ENCODE measurements around the gene UBXN2A. TPM values are rescaled to one million over a fixed set of nuclear protein-coding genes. Genes with fewer than 3 reads are reported as not detected.

UBXN2A gene
- total and polyA plus RNA-seq, 2 of the 8 experiments (the other 6 are each of a cell fraction or from before 2014, with no cell fraction given) = 3.6 to 20.4 TPM

DNA sequence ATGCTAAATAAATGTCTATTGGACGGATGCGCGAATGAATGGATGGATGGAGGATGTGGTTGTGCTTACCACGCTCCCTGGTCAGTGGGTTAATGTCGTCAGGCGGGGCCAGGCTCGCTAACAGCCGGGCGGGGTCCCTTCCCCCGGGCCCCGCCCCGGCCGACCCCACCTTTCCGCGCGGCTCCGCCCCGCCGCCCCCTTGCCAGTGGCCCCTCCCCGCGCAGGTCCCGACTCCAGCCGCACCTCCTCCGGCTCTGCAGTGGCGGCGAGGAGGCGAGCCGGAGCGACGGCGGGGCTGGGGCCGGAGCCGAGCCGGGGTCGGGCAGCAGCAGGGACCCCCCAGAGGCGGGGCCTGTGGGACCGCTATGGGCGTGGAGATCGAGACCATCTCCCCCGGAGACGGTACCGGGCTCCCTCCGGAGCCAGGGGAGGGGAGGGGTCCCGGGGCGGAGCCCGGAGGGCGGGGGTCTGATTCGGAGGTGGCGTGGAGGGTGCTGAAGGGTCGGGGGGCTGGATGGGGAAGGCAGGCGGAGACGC is 109.3 kb downstream of the UBXN2A start, which contains the start of gene FKBP1B:
FKBP1B (plus strand) TSS at position 257 of the 537 bp plus-strand sequence; CDS start at position 366, 109 bp downstream.
- Histone ChIP-seq H3K4me2 (ENCODE audit: insufficient read depth in 1 of 2, low read depth in 2 of 2, low read length in 2 of 2) (peak within 1 kb of the TSS; percentile 88 to 91), H4K91ac (replicated peaks; ENCODE audit: insufficient read length, low read length) (no peak within 1 kb of the TSS), H3K23me2 (ENCODE audit: low read depth, low read length) (peaks cover 5% of the 10 kb centered on the region; the same call in 1 of the 2 replicates), H3K27ac (ENCODE audit: low read depth, low read length) (no peak within 1 kb of the TSS), H4K8ac (ENCODE audit: extremely low read depth, insufficient read depth, low read length) (peak within 1 kb of the TSS; percentile 75; the same call in 1 of the 2 replicates), H2BK20ac (ENCODE audit: low read length) (no peak within 1 kb of the TSS), H4K20me1 (replicated peaks in 1 of 2; ENCODE audit: control insufficient read depth in 1 of 2, insufficient read depth in 2 of 2, low read length in 2 of 2) (peaks cover 0 to 3% of the 10 kb centered on the region in 2 experiments), H2AFZ (ENCODE audit: low read length) (peak within 1 kb of the TSS; percentile 74; the same call in 1 of the 2 replicates), H3K4me3 (ENCODE audit: extremely low read depth in 1 of 4, insufficient read depth in 2 of 4, low read depth in 3 of 4, low read length in 4 of 4) (peak within 1 kb of the TSS; percentile 78 to 95 (median 83)), H2BK120ac (replicated peaks; ENCODE audit: low read depth, low read length) (no peak within 1 kb of the TSS), H3K4me1 (replicated peaks in 1 of 4; ENCODE audit: control insufficient read depth in 3 of 4, insufficient read depth in 4 of 4, low read length in 3 of 4) (peaks cover 5 to 12% (median 6%) of the 10 kb centered on the region in 4 experiments; a peak in 5 of 7 replicates), H4K5ac (ENCODE audit: insufficient read length, low read depth, low read length) (no peak within 1 kb of the TSS), H3K14ac (ENCODE audit: insufficient read length) (no peak within 1 kb of the TSS), H2BK15ac (ENCODE audit: low read length) (no peak within 1 kb of the TSS; the same call in 1 of the 2 replicates), H3K79me2 (ENCODE audit: control insufficient read depth in 1 of 2, insufficient read depth in 2 of 2, low read length in 2 of 2) (peaks cover 0 to 26% of the 10 kb centered on the region in 2 experiments; a peak in 3 of 4 replicates), H3K9ac (replicated peaks in 1 of 4; ENCODE audit: extremely low read depth in 1 of 4, low read depth in 3 of 4, low read length in 3 of 4) (peak within 1 kb of the TSS; percentile 25 to 71 (median 46); a peak in 6 of 7 replicates), H3K4ac (replicated peaks; ENCODE audit: insufficient read length, low read depth, low read length) (peak within 1 kb of the TSS; percentile 91), H3K56ac (replicated peaks; ENCODE audit: insufficient read length, low read depth, low read length) (peak within 1 kb of the TSS; percentile 54), H3K79me1 (ENCODE audit: low read depth, low read length) (peaks cover 2% of the 10 kb centered on the region; the same call in 1 of the 2 replicates), H3K9me3 (ENCODE audit: insufficient read depth in 2 of 2, low read depth in 1 of 2, low read length in 1 of 2) (no peaks in the 10 kb centered on the region), H3K23ac (ENCODE audit: insufficient read length) (no peak within 1 kb of the TSS), H2BK12ac (ENCODE audit: low read depth, low read length) (no peak within 1 kb of the TSS), H2BK5ac (ENCODE audit: low read depth, low read length) (0 out of 2 replicates have a peak within 1 kb of the TSS, but pooled peaks have one; percentile 15), H2AK5ac (ENCODE audit: low read depth, low read length) (no peak within 1 kb of the TSS), H3K18ac (ENCODE audit: extremely low read depth, low read length) (peak within 1 kb of the TSS; percentile 80), H3K36me3 (ENCODE audit: control insufficient read depth in 2 of 4, insufficient read depth in 4 of 4, low read length in 3 of 4) (peaks cover 0 to 8% (median 0%) of the 10 kb centered on the region in 4 experiments; a peak in 1 of 8 replicates), H3K27me3 (replicated peaks in 1 of 4; ENCODE audit: control insufficient read depth in 3 of 4, extremely low read depth in 1 of 4, insufficient read depth in 3 of 4, low read length in 3 of 4) (no peaks in the 10 kb centered on the region)
- 1% methylated on average over 6 of the region's 52 CpGs; no CpG with 5 or more reads in 1 of the 2 experiments for WGBS, 2 experiments (ENCODE audit: extremely low coverage in 1 of 2, insufficient coverage in 1 of 2, insufficient read length in 1 of 2, insufficient replicate concordance in 2 of 2, low coverage in 1 of 2, low lambda C conversion rate in 2 of 2, missing lambda C conversion rate in 1 of 2)
- FAIRE-seq (no peak), DNase-seq (ENCODE audit: low read depth in 1 of 2, low spot score in 2 of 2) (peak; percentile 64 to 89)
- CTCF ChIA-PET (ENCODE audit: partially characterized antibody) = interaction anchor here (1.0 to 4.8 kb wide), 4 partner anchors 9 to 122 kb away, joined by 4 to 27 read pairs (median 14); partner anchors contain the start of gene ATAD2B
- POLR2A ChIA-PET (ENCODE audit: partially characterized antibody) = interaction anchor here (0.8 to 3.1 kb wide), 9 partner anchors 17 to 122 kb away, joined by 3 to 22 read pairs (median 4); partner anchors contain the start of genes ATAD2B, SF3B6 and TP53I3
- no peak for TF ChIP-seq RAD21 (IDR thresholded peaks at IDR 0.05 in 1 of 2, conservative IDR thresholded peaks at IDR 0.05 in 1 of 2; ENCODE audit: low read depth in 2 of 2, low read length in 2 of 2)
- TF ChIP-seq TBP (IDR thresholded peaks at IDR 0.05; ENCODE audit: low read depth, low read length) = peak; percentile 70; the same call in 1 of the 2 replicates
- no peak for TF ChIP-seq KDM4A (IDR thresholded peaks at IDR 0.05; ENCODE audit: low read depth, low read length, severe bottlenecking)
- no peak for TF ChIP-seq NANOG (IDR thresholded peaks at IDR 0.05; ENCODE audit: insufficient read depth, low read depth, low read length, poor library complexity, severe bottlenecking)
- TF ChIP-seq JUND (IDR thresholded peaks at IDR 0.05; ENCODE audit: low read length) = no peak
- TF ChIP-seq POLR2A (IDR thresholded peaks at IDR 0.05; ENCODE audit: control extremely low read depth in 1 of 2, low read depth in 2 of 2, low read length in 2 of 2) = peak; percentile 67 to 70
- TF ChIP-seq TAF1 (IDR thresholded peaks at IDR 0.05; ENCODE audit: low read depth, low read length) = peak; percentile 82
- TF ChIP-seq ZNF274 (IDR thresholded peaks at IDR 0.05; ENCODE audit: borderline replicate concordance, extremely low read depth, low read length) = no peak
- no peak for TF ChIP-seq CBX5 (IDR thresholded peaks at IDR 0.05; ENCODE audit: low read depth, low read length)
- no peak for TF ChIP-seq BRCA1 (IDR thresholded peaks at IDR 0.05; ENCODE audit: low read depth, low read length)
- 0 out of 2 replicates have a peak, but pooled peaks have one; percentile 24 for TF ChIP-seq CREB1 (IDR thresholded peaks at IDR 0.05)

Data from H1 (cell line).